ENCODE results near the gene IL16.

The IL16 gene

GRCh38 chr15:81196576-81197254, at the start of gene IL16:
Gene IL16 (plus strand): TSS chr15:81196879. CDS start chr15:81225400, 28,521 bp downstream.
- DNase-seq = peak; percentile 8
- H3K9me3 ChIP-seq (ENCODE audit: severe bottlenecking) = no peaks in the 10 kb centered on the region
- TF ChIP-seq CTCF (IDR thresholded peaks at IDR 0.05; ENCODE audit: low read depth, low read length) = no peak

GRCh38 chr15:81151389-81151788, 45.3 kb upstream of the IL16 start:
- Histone ChIP-seq H3K9me3 (ENCODE audit: severe bottlenecking) (no peaks in the 10 kb centered on the region), H3K27ac (no peak overlapping the region), H3K27me3 (ENCODE audit: insufficient read depth, low read depth, severe bottlenecking) (no peaks in the 10 kb centered on the region), H3K4me3 (ENCODE audit: low read depth, low read length) (no peak overlapping the region), H3K36me3 (no peaks in the 10 kb centered on the region)
- TF ChIP-seq CTCF (IDR thresholded peaks at IDR 0.05; ENCODE audit: low read depth, low read length) = no peak
- DNase-seq = no peak

More at GRCh38 chr15:81196576-81197254, at the start of gene IL16:
- Histone ChIP-seq H3K36me3 (no peaks in the 10 kb centered on the region), H3K27ac (no peak within 1 kb of the TSS), H3K27me3 (ENCODE audit: insufficient read depth, low read depth, severe bottlenecking) (no peaks in the 10 kb centered on the region), H3K4me3 (ENCODE audit: low read depth, low read length) (no peak within 1 kb of the TSS)

DNA sequence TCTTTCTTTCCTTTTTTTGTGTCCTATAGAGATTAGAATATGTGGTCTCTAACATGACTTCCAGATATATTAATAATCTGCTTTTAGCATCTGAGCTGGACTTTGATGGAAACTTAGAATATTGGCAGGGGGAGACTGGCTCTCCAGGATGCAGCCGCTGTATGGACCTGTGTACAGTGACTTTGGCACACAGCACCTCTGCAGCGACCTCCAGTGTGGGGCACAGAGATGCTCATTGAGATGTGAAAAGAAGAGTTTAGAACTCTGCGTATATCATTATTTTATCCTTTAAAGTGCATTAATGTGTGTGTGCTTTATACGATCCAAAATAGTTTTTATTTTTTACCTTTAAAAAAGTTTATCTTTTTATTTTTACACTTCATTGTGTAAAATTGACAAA, 44.3 kb upstream of the IL16 start:
- no peak for TF ChIP-seq CTCF (IDR thresholded peaks at IDR 0.05; ENCODE audit: low read depth, low read length)
- no peaks in the 10 kb centered on the region for H3K9me3 ChIP-seq (ENCODE audit: severe bottlenecking)

GRCh38 chr15:81152799-81153198, 43.9 kb upstream of the IL16 start:
- H3K9me3 ChIP-seq (ENCODE audit: severe bottlenecking) = no peaks in the 10 kb centered on the region
- H3K4me3 ChIP-seq (ENCODE audit: low read depth, low read length) = no peak overlapping the region
- H3K27ac ChIP-seq = no peak overlapping the region
- no peaks in the 10 kb centered on the region for H3K27me3 ChIP-seq (ENCODE audit: insufficient read depth, low read depth, severe bottlenecking)
- H3K36me3 ChIP-seq = no peaks in the 10 kb centered on the region
- DNase-seq = no peak
- TF ChIP-seq CTCF (IDR thresholded peaks at IDR 0.05; ENCODE audit: low read depth, low read length) = no peak

More for the DNA sequence above, 44.3 kb upstream of the IL16 start:
- H3K27me3 ChIP-seq (ENCODE audit: insufficient read depth, low read depth, severe bottlenecking) = no peaks in the 10 kb centered on the region
- no peak overlapping the region for H3K27ac ChIP-seq
- no peak overlapping the region for H3K4me3 ChIP-seq (ENCODE audit: low read depth, low read length)
- no peaks in the 10 kb centered on the region for H3K36me3 ChIP-seq
- DNase-seq = no peak

GRCh38 chr15:81155375-81156218, 41.1 kb upstream of the IL16 start:
- no peaks in the 10 kb centered on the region for H3K27me3 ChIP-seq (ENCODE audit: insufficient read depth, low read depth, severe bottlenecking)
- H3K36me3 ChIP-seq = no peaks in the 10 kb centered on the region
- no peaks in the 10 kb centered on the region for H3K9me3 ChIP-seq (ENCODE audit: severe bottlenecking)
- peak overlapping the region; percentile 40 for H3K4me3 ChIP-seq (ENCODE audit: low read depth, low read length)
- H3K27ac ChIP-seq = no peak overlapping the region
- peak; percentile 28 for DNase-seq
- TF ChIP-seq CTCF (IDR thresholded peaks at IDR 0.05; ENCODE audit: low read depth, low read length) = peak; percentile 41; the same call in 1 of the 2 replicates

All from WERI-Rb-1 (cell line).